Keratinocyte (primary cell): ENCODE measurements around the gene ATP8B1. TPM values are rescaled to one million over a fixed set of nuclear protein-coding genes. Genes with fewer than 3 reads are reported as not detected.

Experiments
- DNase-seq: peaks from one replicate; pipeline ENCODE4 v3.0.0-alpha.2; 2011; ENCODE audit warnings: low read depth, missing footprints, low spot score
- FAIRE-seq: peaks from 2 replicates; lab custom pipeline; 2011; peaks lifted over from hg19 to GRCh38; lab: Jason Lieb, UNC
- H2AFZ ChIP-seq: 2 replicates; pipeline ENCODE4 v1.6.0; 2012; ENCODE audit warnings: low read length, control low read depth, inconsistent platforms; ENCODE audit not compliant: control insufficient read depth
- H3K27ac ChIP-seq: 2 replicates; pipeline ENCODE4 v1.5.1; 2011; ENCODE audit warnings: low read length; ENCODE audit not compliant: control insufficient read depth, insufficient read depth
- H3K27me3 ChIP-seq: 3 replicates; pipeline ENCODE4 v1.6.0; 2011; ENCODE audit warnings: low read length; ENCODE audit not compliant: control insufficient read depth, insufficient read depth; ENCODE audit errors: extremely low read depth
- H3K36me3 ChIP-seq, 2 experiments: 2 replicates in 1 of 2; 3 replicates in 1 of 2; pipeline ENCODE4 v1.5.1; 2011; ENCODE audit warnings: low read length in 2 of 2, mild to moderate bottlenecking in 1 of 2; ENCODE audit not compliant: control insufficient read depth in 2 of 2, insufficient read depth in 2 of 2; ENCODE audit errors: extremely low read depth in 1 of 2
- H3K4me1 ChIP-seq: 3 replicates; pipeline ENCODE4 v1.5.1; 2011; ENCODE audit warnings: low read length; ENCODE audit not compliant: control insufficient read depth, insufficient read depth; ENCODE audit errors: extremely low read depth
- H3K4me2 ChIP-seq: 3 replicates; pipeline ENCODE4 v1.6.0; 2011; ENCODE audit warnings: low read depth, low read length; ENCODE audit not compliant: control insufficient read depth, insufficient read depth; ENCODE audit errors: extremely low read depth
- H3K4me3 ChIP-seq, 3 experiments: fragments of 200-600 bp in 1 of 3; sonication (generic) in 1 of 3; 2 replicates in 2 of 3; 3 replicates in 1 of 3; pipeline ENCODE4 v1.5.1; 2011 to 2016; ENCODE audit warnings: low read length in 3 of 3, mild to moderate bottlenecking in 3 of 3, control low read depth in 2 of 3, inconsistent platforms in 1 of 3, low read depth in 1 of 3, mixed read lengths in 1 of 3, mixed run types in 1 of 3, moderate library complexity in 1 of 3; ENCODE audit not compliant: control insufficient read depth in 2 of 3, insufficient read depth in 2 of 3; ENCODE audit errors: extremely low read depth in 1 of 3
- H3K79me2 ChIP-seq: 2 replicates; pipeline ENCODE4 v1.6.0; 2012; ENCODE audit warnings: low read length; ENCODE audit not compliant: control insufficient read depth, insufficient read depth
- H3K9ac ChIP-seq: 3 replicates; pipeline ENCODE4 v1.6.0; 2011; ENCODE audit warnings: low read length; ENCODE audit not compliant: control insufficient read depth, insufficient read depth; ENCODE audit errors: extremely low read depth
- H3K9me1 ChIP-seq: 3 replicates; pipeline ENCODE4 v1.6.0; 2011; ENCODE audit warnings: low read length; ENCODE audit not compliant: control insufficient read depth, insufficient read depth; ENCODE audit errors: extremely low read depth
- H3K9me3 ChIP-seq: 2 replicates; pipeline ENCODE4 v1.5.1; 2012; ENCODE audit warnings: low read depth, low read length; ENCODE audit not compliant: control insufficient read depth
- H4K20me1 ChIP-seq: 3 replicates; pipeline ENCODE4 v1.6.0; 2011; ENCODE audit warnings: low read length; ENCODE audit not compliant: control insufficient read depth, insufficient read depth; ENCODE audit errors: extremely low read depth
- EZH2 ChIP-seq: IDR thresholded peaks from one replicate; pipeline ENCODE4 v1.6.1; 2012; ENCODE audit warnings: inconsistent platforms, mild to moderate bottlenecking, low read length, moderate library complexity
- dilution Hi-C: fragments of 300-500 bp; cut with MboI; formaldehyde crosslinking; loops from one replicate; pipeline ENCODE4 v1.7.0; 2020; ENCODE audit warnings: low sequenced_read_pairs; ENCODE audit not compliant: extremely low pct_ligation_motif_present
- polyA plus RNA-seq, 5 experiments: library from polyadenylated mRNA; depleted of rRNA in 3 of 5; stranded (reverse) in 3 of 5; stranded (forward) in 1 of 5; unstranded in 1 of 5; fragments of >200 nt; gene quantifications; 1 replicate in 1 of 5; 2 replicates in 3 of 5; 3 replicates in 1 of 5; pipeline versions ENCODE4 v1.2.1 to v1.2.3, GENCODE V29; 2011 to 2012; ENCODE audit warnings: missing spikeins in 2 of 5, low read depth in 1 of 5, low replicate concordance in 1 of 5
- TF ChIP-seq, protein P1 (sequence below), 3 experiments: IDR thresholded peaks in 1 of 3; conservative IDR thresholded peaks in 1 of 3; optimal IDR thresholded peaks in 1 of 3; 2 replicates in 2 of 3; 3 replicates in 1 of 3; pipeline versions ENCODE3 to v1.5.1; 2011; ENCODE audit warnings: low read length in 3 of 3, mild to moderate bottlenecking in 3 of 3, moderate library complexity in 2 of 3, control low read depth in 1 of 3, inconsistent platforms in 1 of 3; ENCODE audit not compliant: insufficient read depth in 2 of 3; ENCODE audit errors: extremely low read depth in 1 of 3

The ATP8B1 gene
- polyA plus RNA-seq, 1 donor (not counting 4 experiments of a cell fraction or from before 2014, with no cell fraction given), result 20.4 TPM

DNA sequence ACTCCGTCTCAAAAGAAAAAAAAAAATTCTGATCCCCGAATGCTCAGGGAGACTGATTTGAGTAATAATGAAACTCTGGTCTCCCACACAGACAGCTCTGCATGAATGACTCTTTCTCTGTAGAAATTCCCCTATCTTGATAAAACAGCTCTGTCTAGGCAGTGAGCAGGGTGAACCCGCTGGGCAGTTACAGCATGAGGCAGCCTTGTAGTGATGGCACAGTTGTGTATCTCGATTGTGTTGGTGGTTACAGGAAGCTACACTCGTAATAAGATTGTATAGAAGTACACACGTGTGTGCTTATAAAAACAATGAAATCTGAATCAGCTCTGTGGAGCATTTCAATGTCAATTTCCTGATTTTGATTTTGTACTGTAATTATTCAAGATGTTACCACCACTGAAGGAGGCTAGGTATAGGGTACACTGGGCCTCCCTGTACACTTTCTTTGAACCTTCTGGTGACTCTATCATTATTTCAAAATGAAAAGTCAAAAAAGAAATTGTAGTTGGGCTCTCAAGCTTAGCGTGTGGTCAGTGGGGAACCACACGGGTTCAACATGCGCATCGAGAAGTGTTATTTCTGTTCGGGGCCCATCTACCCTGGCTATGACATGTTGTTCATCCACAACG lies 34.9 kb upstream of the ATP8B1 start:
- DNase-seq, result no peak
- FAIRE-seq, result no peak
- Histone ChIP-seq H3K4me3 (no peak overlapping the region), H3K4me2 (no peak overlapping the region), H3K4me1 (peaks cover 5% of the 10 kb centered on the region), H2AFZ (no peak overlapping the region), H3K36me3 (no peaks in the 10 kb centered on the region), H3K27ac (no peak overlapping the region), H3K27me3 (no peaks in the 10 kb centered on the region), H3K9me3 (no peaks in the 10 kb centered on the region), H4K20me1 (no peaks in the 10 kb centered on the region), H3K79me2 (no peaks in the 10 kb centered on the region), H3K9ac (no peak overlapping the region), H3K9me1 (no peaks in the 10 kb centered on the region)
- dilution Hi-C loops, result no loop called here
- TF ChIP-seq EZH2, result no peak
- TF ChIP-seq, protein P1, sequence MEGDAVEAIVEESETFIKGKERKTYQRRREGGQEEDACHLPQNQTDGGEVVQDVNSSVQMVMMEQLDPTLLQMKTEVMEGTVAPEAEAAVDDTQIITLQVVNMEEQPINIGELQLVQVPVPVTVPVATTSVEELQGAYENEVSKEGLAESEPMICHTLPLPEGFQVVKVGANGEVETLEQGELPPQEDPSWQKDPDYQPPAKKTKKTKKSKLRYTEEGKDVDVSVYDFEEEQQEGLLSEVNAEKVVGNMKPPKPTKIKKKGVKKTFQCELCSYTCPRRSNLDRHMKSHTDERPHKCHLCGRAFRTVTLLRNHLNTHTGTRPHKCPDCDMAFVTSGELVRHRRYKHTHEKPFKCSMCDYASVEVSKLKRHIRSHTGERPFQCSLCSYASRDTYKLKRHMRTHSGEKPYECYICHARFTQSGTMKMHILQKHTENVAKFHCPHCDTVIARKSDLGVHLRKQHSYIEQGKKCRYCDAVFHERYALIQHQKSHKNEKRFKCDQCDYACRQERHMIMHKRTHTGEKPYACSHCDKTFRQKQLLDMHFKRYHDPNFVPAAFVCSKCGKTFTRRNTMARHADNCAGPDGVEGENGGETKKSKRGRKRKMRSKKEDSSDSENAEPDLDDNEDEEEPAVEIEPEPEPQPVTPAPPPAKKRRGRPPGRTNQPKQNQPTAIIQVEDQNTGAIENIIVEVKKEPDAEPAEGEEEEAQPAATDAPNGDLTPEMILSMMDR (optimal IDR thresholded peaks at IDR 0.05 in 1 of 3, IDR thresholded peaks at IDR 0.05 in 1 of 3, conservative IDR thresholded peaks at IDR 0.05 in 1 of 3; ENCODE audit: extremely low read depth in 1 of 3, insufficient read depth in 2 of 3, low read length in 3 of 3), result no peak

DNA sequence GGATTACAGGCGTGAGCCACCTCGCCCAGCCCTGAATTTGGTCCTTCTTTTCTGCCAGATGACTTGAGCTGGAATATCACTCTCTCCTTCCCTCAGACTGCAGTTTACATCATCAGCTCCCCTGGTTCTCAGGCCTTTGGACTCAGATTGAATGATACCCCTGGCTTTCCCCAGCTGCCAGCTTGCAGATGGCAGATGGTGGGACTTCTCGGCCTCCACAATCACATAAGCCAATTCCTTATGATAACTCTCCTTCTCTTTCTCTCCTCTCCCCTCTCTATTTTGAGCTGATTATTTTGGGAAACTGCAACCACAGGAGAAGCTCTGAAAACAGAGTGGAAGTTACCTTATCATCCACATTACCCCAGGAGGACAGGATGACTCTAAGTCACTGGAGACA lies 33.4 kb upstream of the ATP8B1 start:
- Histone ChIP-seq H3K9me3 (no peaks in the 10 kb centered on the region), H3K4me3 (no peak overlapping the region), H3K4me2 (no peak overlapping the region), H2AFZ (no peak overlapping the region), H3K4me1 (peaks cover 5% of the 10 kb centered on the region), H3K27me3 (no peaks in the 10 kb centered on the region), H3K27ac (no peak overlapping the region), H3K36me3 (no peaks in the 10 kb centered on the region), H3K79me2 (no peaks in the 10 kb centered on the region), H3K9ac (no peak overlapping the region), H3K9me1 (no peaks in the 10 kb centered on the region), H4K20me1 (no peaks in the 10 kb centered on the region)
- no peak for FAIRE-seq
- TF ChIP-seq EZH2, result no peak
- TF ChIP-seq, protein P1 (optimal IDR thresholded peaks at IDR 0.05 in 1 of 3, IDR thresholded peaks at IDR 0.05 in 1 of 3, conservative IDR thresholded peaks at IDR 0.05 in 1 of 3; ENCODE audit: extremely low read depth in 1 of 3, insufficient read depth in 2 of 3, low read length in 3 of 3), result no peak
- dilution Hi-C loops, result no loop called here
- no peak for DNase-seq
